GM12891 (cell line): ENCODE results near the gene BMP2.

Experiments used
- POLR2A ChIP-seq: IDR thresholded peaks from 2 replicates; pipeline ENCODE4 v1.6.1; 2011; ENCODE audit warnings: low read depth, low read length, control low read depth
- POLR2AphosphoS5 ChIP-seq: IDR thresholded peaks from 2 replicates; pipeline ENCODE4 v1.6.1; 2011; ENCODE audit warnings: low read depth, low read length, control low read depth
- SPI1 ChIP-seq: IDR thresholded peaks from 2 replicates; pipeline ENCODE4 v1.6.1; 2011; ENCODE audit warnings: low read depth, low read length, control low read depth

GRCh38 chr20:6746901-6747609 lies 20.4 kb upstream of the BMP2 start:
- TF ChIP-seq POLR2A = no peak
- TF ChIP-seq POLR2AphosphoS5 = no peak
- TF ChIP-seq SPI1 = no peak
